Upper lobe of left lung (tissue), 4 donors: Measurements from ENCODE around the gene GCAT.

Experiments used
- CTCF ChIP-seq, 6 experiments: fragments of 450-650 bp in 4 of 6; fragments of 200-600 bp in 2 of 6; sonication (generic) in 2 of 6; IDR thresholded peaks; one replicate each; pipeline ENCODE4 v1.5.1; 2016 to 2019; ENCODE audit warnings: antibody characterized with exemption in 6 of 6
- EP300 ChIP-seq, 4 donors: sonication (generic); formaldehyde crosslinking; IDR thresholded peaks; one replicate each; pipeline ENCODE4 v1.5.1; 2017; ENCODE audit warnings: antibody characterized with exemption in 4 of 4, control low read depth in 2 of 4
- POLR2A ChIP-seq, 4 donors: fragments of 450-650 bp; IDR thresholded peaks; one replicate each; pipeline ENCODE4 v1.5.1; 2016 to 2017; ENCODE audit warnings: antibody characterized with exemption in 4 of 4, mild to moderate bottlenecking in 2 of 4

GRCh38 chr22:37807410-37808293 is at the start of gene GCAT:
- peak in 1 of 6 experiments; percentile 13 for TF ChIP-seq CTCF (IDR thresholded peaks at IDR 0.05)
- TF ChIP-seq POLR2A (IDR thresholded peaks at IDR 0.05), result peak in 3 of 4 donors; percentile 14 to 70 (median 39)
- TF ChIP-seq EP300 (IDR thresholded peaks at IDR 0.05), result no peak
